NCI-H82 treated with DMSO at 0.1 percent for 48 hours (cell line): ENCODE measurements around the gene STK24.

Experiments
- DNase-seq: peaks from one replicate; lab custom pipeline; 2025; ENCODE audit not compliant: unreplicated experiment; lab: John Stamatoyannopoulos, UW

The STK24 gene

DNA sequence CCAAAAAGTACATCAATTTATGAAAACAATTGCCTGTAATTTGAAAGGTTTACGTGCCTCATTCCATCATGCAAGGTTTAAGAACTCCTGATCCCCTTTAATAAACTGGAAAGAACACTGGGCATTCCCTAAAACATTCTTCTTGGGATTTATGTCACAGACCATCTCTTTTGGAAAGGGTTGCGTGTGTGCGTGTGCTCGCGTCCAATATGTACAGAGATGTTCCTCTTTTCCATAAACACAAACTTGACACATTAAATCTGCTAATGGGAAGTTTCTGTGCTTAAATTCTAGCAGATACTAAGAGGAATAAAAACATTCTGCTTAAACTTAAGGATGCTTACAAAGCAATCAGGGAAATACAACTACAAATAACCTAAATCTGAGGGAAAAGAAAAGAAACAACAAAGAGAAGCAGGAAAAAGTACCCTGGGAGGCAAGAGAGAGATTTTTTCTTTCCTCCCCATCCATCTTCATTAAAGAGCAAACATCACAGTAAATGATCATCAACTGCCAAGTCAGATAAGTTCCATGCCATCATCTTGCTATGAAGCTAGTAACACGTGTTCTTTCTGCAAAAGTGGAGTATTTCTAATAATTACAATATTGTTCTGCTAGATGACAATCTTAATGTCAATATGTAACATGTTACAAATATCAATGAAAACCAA lies 83.7 kb downstream of the STK24 start:
- DNase-seq, result no peak

DNA sequence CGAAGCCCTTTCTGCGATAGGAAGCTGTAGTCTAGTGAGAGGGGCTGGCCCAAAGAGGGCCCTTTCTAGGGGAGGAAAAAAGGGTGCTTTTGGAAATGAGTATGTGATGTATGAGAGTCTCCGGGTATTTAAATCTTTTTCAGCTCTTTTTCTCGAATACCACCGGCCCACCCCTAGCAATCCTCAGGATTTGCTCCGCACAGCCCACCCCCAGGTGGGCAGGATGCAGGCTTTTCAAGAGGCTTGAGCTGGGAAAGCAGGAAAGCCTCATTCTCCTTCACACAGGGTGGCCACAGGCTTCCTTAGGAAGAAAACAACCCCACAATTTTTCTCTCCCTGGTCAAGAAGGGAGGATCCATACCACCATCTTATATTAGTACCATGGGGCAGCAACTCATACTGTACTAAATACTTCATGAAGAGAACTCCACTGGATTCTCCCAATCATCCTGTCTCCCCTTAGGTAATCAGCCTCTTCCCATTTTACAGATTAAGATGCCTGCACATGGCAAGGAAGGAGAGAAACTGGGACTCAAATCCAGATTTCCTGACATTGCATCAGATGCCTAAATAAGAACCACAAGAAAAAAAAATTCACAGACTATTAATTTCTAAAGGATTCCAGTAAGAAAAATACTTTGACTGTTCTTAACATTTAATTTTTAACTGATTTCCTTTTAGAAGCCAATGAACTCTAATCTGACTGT lies 84.4 kb downstream of the STK24 start:
- DNase-seq, result no peak

DNA sequence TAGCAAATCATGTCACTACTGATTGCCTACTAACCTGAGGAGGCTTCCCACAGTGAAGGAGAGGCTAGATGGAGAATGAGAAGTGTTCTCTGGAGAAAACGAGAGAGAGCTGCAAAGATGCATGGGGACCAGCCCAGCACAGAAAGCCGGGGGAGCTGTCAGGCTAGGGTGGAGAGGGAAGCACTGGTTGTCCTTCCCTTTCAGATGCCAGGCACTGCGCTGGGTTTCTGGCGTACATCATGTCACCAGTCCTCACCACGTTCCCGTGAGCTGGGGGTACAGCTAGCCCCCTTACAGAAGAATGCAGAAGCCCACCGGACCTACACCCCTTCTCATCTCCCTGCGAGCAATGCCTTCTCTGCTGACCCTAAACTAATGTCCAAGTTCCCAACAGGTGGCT lies 86.0 kb downstream of the STK24 start:
- no peak for DNase-seq

DNA sequence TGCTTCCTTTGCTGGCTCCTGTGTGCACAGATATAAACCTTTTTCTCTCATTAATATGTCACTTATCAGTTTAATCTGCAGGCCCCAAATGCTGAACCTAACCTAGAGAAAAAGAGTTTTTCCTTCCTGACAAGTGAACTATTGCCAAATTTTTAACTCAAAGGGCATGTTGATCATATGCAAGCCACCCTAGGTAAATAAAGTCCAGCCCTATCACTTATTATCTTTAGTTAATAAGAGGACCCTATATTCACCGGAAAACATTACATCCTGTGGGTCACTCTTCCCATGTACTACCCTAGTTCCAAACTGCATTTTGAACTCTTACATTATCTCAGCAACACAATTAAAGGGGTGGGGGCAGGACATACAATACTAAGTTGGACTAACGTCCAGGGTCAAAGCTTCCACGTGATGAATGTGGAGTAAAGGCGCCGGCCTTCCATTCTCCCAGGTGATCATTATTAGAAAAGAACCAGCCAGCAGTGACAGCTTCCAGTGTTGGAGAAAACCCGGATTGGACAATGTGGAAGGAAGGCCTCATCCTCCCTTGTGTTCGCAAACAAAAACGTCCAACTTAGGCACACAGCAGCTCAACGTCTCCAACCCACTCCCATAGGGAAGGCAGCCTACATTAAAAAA lies 86.6 kb downstream of the STK24 start:
- no peak for DNase-seq

DNA sequence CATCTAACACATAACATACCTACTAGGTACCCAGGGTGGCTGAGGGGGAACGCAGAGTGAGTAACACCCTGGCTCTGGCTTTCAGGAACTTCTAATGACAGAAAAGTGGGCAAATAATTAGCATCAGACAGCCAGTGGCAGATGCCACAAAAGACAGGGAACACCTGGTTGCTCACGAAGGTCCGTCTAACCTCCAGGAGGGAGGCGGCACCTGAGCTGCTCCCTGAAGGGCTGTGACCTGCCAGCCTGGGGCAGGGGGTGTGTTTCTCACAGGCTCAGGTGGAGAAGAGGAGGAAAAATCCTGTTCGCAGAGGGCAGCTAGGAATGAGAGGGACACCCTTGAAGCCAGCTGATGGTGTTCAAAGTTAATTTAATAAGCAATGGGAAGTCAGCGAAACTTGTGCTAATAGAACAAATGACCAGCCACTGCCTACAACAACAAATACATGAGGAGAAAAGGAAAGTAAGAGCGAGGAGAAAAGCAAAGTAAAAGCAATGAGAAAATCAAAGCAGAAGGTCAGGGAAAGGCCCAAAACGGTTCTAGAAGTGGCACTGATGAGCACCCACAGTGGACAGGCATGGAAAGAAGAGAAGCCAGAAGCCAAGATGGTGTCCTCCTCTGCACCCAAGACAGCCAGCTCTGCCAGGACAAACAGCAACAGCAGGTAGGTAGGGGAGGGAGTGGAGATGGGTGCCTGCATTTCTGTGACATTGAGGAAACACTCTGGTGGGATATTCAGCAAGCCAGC lies 87.3 kb downstream of the STK24 start:
- DNase-seq, result no peak

DNA sequence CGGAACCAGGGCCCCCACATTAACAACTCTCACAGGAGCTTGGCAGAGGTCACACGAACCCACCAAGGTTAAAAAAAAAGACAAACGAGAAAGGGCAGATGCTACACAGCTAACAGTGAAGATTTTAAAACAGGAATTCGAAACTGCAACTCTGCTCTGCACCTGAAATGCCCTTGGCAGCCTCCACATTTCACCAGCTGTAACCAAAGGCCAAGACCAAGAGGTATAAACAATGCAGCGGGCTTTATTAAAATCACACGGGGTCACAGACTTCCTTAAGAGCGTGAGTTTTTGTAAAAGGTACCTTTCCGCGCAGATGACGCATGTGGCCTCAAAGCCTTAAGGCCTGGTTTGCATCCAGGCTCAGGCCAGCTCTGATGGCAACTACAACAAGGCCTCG lies 88.2 kb downstream of the STK24 start:
- DNase-seq, result no peak

DNA sequence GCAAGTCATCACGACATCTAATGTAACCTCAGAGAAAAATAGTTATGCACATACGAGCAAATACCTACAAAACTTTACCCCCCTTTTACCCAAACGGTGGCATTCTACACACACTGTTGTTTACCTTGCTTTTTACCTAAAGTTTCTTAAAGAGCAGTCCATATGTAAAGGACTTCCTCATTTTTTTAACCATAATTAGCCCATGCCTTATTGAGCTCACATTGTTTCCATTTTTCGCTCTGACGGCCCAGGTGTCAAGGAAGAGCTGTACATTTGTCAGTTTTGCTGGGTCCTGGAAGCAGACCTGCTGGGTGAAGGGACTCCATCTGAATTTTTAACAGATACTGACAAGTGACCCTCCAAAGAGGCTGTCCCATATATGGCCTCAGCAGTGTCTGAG lies 89.4 kb downstream of the STK24 start:
- DNase-seq, result no peak

DNA sequence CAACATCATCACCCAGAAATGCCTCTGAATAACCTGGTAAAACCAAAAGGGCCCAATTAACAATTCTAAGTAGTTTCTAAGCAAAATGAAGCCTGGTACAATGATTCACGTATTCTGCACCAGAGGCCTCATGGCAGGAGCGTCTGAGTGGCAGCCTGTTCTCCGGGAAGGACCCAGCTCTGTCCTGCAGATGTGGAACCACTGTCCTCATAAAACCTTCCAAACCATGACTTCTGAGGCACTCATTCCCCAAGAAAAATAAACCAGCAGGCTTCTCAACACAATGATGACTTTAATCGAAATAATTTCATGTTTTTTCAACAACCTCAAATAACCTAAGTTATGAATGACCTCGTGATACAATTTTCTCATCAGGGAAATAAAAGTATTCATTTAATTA lies 89.9 kb downstream of the STK24 start:
- DNase-seq, result no peak

DNA sequence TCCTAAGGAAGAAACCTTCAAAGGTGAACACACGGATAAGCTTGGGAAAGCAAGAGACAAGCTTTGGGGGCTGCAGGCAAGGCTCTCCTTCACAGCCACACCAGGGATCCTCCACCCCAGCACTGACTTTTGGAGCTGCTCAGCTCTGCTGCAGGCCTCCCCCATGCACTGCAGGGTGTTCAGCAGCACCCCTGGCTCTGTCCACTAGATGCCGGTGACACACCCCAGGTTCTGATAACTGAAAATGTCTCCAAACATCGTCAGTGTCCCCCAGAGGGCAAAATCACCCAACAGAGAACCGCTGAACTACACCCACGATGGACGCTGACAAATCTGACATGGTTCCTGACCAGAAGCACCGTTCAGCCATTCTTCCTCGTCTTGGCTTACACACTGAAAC lies 90.5 kb downstream of the STK24 start:
- no peak for DNase-seq

DNA sequence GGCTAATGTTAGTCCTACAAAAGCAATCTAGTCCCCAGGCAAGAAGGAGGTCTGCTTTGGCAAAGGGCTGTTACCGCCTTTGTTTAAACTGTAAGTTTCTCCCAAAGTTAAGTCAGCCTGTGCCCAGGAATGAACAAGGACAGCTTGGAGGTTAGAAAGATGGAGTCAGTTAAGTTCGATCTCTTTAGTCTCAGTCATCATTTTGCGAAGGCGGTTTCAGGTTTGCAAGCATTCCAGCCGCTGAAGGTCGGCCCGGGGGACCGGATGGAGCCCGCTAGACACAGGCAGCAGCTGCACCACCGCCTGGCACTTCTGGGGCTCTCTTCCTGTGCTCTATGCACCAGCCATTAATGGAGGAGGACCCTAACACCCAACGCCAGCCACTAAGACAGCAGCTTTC lies 91.3 kb downstream of the STK24 start:
- DNase-seq, result no peak

DNA sequence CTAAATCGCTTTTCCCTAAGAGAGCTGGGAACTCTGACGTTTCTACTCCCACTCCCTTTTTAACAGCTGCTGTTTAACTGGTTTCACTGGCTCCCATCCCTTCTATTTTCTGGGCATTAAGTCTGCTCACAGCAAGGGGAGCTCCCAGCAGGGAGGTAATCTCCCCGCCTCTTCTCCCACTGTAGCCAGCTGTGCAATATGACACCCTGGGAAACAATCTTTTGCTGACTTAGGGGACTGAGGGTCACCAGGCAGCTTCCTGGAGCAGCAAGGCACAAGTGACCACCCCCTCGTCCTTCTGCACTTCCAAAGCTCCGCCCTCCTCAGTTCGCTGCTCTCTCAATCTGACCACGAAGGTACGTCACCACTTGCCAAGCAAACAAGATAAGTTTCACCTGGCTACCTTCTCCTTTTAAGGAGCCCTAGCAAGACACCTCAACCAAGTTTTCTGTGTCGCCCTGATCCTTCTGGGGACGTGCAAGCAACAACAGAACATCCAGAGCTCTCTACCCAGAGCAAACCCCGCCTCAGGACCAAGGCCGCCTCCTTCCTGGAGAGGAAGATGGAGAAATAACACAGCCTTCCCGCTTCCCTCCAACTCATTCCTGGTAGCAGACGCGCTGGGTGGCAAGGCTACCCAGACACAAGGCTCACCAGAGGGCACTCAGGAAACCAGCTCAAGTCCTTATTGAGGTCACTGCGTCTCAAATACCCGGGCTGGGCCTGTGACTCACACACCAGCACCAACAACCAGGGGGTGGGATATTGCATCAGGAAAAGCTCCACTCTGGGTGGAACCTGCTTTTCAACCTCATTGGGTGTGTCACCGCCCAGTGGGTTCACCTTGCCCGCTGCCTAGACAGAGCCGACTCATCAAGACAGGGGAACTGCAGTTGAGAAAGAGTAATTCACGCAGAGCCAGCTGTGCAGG lies 92.4 kb downstream of the STK24 start:
- peak; percentile 70 for DNase-seq

DNA sequence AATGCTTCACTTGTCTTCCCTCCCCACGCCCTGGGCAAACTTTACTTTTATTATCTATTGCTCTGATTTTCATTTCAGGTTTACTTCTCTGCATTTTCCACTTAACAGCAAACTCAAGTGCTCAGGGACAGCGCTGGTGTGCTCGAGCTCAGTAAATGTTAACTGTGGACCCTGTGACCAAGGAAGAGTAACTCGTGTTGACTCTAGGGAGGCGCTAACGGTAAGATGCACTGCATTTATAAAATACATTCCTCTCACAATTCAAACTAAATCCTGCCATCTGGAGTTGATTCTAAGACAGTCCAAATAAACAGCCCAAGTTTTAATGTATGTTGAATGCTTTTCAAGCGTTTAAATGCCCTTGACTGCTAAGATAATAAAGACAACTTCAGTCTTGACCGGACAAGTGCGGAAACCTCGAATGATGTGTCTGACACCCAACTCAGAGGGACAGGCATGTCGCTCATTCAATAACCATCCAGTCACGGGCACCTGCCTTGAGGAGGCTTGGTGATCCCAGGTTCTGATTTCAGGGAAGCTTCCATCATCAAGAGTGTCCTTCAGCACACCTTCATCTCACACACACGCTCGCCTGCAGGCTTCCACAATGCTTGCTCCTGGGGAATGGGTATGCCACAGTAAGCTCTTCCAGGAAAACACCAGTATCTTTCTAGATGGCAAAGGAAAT lies 93.2 kb downstream of the STK24 start:
- DNase-seq, result no peak

DNA sequence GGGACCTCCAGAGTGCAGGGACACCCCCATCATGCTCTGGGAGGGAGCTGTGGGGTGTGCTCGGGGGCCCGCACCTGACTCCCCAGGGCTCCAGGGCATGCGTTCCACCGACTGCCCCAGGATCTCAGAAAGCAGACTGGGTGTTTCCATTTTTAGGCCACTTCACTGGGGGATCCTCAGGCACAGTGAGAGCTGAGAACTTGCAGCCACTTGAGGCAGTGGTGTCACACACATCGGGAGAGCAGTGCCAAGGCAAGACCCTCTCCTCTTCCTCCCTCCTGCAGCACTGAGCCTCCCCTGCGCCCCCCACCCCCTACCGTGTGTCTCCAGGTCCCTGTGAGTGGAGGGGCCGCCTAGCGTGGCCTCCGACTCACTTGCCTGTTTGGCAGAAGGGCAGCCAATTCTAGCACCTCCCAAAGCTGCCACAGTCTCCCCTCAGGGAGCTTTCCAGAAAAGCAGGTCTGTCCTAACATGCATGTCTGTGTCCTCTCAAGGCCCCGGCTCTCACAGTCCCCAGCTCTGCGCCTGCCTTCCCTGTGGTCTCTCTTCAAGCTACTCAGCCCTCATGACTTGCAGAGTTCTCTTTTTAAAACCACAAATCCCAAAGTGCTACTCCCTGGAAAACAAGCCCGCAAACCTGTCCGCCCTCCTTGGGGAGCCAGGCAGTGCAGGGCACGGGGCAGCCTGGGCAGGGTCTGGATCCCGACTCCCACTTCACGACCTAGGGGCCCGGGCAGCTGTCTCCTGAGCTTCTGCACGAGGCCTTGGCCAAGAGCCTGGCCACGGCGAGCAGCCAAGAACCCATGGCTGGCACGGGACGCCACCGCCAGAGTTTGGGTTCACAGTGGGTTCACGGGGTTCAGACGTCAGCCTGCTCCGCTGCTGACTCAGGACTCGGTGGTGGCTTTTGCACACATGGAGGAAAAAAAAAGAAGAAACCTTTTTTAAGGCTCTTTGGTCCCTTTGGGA lies 94.1 kb downstream of the STK24 start:
- no peak for DNase-seq

DNA sequence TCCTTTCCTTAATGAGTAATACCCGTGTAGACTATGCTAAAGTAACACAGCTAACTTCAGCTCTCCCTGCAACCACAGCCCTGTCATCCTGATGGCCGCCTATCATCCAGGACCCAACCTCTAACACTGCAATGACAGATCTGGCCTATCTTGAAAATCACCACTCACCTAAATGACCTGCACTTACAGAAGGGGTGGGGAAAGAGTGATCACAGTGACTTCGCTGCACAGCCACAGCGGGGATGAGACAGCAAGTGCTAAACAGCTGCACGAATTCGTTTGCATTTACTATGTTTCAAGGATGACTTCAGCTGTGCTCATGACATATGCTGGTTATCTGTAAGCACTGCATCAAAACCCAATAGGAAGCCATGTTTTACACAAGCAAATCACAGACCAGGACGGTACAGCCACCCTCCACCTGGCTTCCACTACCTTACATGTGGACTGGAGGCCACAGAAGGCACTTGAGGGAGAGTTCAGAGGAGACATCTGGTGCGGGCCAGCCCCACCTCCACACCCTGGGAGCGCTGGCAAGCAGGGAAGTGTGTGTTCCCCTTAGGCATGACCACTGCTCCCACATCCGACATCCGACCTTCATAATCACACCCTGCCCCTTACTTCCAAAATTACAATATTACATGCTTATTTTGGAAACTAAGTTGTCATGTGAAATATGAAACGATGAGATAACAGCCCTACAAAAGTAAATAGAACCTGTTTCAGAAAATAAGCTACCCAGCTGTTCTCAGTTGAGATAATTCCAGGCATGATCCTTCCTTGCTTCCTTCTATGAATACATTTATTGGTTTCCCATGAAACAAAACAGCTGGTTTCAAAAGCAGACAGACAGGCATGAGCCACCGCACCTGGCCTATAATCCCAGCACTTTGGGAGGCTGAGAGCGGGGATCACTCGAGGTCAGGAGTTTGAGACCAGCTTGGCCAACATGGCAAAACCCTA lies 95.7 kb downstream of the STK24 start:
- DNase-seq, result peak; percentile 42

DNA sequence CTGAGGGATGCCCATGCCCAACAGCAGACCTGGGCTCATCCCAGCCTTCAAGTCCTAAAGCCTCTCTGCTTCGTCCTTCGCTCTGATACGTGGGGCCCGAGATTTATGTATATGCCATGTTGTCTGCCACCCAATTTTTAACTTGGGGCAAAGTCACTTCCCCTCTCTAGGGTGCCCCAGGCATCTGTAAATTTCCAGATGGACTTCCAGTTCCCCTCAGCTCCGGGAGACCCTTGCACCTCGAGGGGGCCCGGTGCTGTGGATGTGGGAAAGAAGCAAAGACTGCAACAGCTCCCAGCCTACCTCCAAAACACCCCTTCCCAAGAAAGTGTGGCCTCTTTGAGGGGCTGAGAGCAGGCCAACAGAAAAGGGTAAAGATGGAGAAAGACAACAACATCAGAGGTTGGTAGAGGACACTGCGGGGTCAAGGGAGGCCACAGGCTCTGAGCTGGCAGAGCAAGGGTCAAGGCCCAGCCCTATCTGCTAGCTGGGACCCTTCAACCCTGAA lies 97.4 kb downstream of the STK24 start:
- no peak for DNase-seq

DNA sequence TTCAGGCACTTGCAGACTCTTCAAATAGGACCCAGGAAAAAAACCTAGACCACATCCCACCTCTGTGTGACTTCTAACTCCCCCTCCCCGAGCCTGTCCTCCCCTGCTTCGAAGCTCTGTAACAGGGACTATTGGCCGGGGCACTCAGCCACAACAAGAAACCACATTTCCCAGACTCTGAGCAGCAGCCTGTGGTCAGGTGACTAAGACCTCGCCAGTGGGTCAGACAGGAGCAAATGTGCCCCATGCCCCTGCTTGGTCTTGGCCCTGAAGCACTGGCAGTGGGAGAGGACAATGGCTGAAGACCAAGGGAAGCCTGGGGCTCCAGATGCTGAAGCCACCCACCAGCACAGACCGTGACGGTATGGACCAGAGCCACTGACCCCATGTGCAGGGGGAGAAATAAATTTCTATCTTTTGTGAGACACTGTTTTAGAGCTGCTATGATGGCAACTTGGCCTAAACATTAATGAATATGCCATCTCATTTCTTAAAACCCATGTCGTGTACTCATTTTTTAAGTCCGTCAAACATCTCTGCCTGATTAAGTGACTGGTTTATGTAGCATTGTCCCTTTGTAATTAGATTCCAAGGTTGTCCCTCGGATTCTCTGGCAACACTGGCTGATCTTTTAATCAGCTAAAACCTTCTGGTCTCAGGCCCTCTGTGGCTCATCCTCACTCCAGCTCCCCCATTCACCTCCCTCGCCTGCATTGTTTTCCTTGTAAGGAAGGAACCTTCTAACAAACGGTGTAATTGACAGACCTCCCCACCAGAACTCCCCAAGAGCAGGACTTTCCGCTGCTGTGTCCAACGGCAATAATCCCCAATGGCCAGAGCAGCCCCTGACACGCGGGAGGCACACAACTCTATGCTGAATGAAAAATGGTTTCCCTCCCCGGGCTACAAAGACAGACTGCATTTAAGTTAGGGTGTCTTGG lies 98.4 kb downstream of the STK24 start:
- peak; percentile 68 for DNase-seq
